GM21423 (cell line): Measurements from ENCODE around the gene BAZ1B.
"Not testable (repeated sequence)": the region's sequence is repeated elsewhere in the genome, so short reads cannot be mapped to it uniquely, and the experiment has no call there.

Experiments
- ATAC-seq: cut with Tn5 transposase; IDR thresholded peaks from one replicate; pipeline ENCODE4 v1.9.1; 2021; ENCODE audit warnings: mild to moderate bottlenecking, moderate library complexity; ENCODE audit not compliant: unreplicated experiment

Gene BAZ1B, protein sequence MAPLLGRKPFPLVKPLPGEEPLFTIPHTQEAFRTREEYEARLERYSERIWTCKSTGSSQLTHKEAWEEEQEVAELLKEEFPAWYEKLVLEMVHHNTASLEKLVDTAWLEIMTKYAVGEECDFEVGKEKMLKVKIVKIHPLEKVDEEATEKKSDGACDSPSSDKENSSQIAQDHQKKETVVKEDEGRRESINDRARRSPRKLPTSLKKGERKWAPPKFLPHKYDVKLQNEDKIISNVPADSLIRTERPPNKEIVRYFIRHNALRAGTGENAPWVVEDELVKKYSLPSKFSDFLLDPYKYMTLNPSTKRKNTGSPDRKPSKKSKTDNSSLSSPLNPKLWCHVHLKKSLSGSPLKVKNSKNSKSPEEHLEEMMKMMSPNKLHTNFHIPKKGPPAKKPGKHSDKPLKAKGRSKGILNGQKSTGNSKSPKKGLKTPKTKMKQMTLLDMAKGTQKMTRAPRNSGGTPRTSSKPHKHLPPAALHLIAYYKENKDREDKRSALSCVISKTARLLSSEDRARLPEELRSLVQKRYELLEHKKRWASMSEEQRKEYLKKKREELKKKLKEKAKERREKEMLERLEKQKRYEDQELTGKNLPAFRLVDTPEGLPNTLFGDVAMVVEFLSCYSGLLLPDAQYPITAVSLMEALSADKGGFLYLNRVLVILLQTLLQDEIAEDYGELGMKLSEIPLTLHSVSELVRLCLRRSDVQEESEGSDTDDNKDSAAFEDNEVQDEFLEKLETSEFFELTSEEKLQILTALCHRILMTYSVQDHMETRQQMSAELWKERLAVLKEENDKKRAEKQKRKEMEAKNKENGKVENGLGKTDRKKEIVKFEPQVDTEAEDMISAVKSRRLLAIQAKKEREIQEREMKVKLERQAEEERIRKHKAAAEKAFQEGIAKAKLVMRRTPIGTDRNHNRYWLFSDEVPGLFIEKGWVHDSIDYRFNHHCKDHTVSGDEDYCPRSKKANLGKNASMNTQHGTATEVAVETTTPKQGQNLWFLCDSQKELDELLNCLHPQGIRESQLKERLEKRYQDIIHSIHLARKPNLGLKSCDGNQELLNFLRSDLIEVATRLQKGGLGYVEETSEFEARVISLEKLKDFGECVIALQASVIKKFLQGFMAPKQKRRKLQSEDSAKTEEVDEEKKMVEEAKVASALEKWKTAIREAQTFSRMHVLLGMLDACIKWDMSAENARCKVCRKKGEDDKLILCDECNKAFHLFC (N-terminal part only)

GRCh38 chr7:73522105-73522872, at the start of gene BAZ1B:
Gene BAZ1B (minus strand): TSS chr7:73522293. CDS start chr7:73521933, 360 bp downstream.
- ATAC-seq, result peak; percentile 83

GRCh38 chr7:73570977-73571376, 48.9 kb upstream of the BAZ1B start:
- ATAC-seq, result no peak

DNA sequence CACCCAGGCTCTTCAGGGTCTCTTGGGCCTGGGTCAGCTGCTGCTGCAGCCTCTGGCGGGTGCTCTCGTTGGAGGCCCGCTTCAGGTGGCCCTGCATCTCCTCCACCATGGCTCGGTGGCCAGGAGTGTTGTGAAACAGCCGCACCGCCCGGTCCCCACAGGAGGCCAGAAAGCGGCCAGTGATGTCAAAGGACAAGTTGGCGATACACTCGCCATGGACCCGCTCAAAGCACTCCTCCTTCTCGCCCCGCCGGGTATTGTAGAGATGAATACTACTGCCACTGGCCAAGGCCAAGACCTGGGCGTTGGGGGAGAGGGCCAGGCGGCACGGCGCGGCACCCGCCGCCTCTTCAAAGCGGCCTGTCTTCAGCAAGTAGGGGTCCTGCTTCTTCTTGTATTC, 48.4 kb upstream of the BAZ1B start:
- ATAC-seq, result no peak

GRCh38 chr7:73569042-73569608, 47.0 kb upstream of the BAZ1B start:
- no peak for ATAC-seq

DNA sequence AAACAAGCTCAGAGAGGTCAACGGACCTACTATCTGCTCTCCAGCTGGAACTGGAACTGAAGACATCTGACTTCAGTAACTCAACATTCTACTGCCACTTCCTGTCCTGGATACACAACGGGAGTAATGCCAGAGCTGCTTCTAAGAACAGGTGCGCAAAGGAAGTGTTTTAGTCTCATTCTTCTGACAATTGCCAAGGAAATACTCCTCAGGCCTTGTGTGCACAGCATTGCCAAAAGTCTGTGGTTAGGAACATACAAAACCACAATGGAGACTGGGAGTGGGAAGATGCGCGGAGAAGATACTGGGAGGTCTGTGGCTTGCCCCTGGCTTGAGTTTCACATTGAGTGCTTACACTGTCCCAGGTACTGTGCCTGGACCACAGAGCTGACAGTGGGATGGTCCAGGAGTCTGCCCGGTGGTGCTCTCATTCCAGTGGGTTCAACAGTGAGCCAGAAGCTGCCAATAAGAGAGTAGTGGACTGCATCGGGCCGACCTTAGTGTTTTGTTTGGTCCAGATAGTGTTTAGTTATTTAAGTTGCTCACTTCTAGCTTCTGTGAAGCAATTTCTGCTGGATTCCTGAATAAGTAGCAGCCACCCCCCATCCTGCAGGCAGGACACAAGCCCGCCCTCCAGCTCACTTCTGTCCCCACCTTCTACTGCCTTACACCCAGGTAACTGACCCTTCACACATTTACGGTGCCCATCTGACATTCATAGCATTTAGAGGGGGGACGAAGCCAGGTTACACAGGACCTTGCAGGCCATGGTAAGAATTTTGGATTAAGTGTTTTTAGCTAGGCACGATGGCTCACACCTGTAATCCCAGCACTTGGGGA, 46.0 kb upstream of the BAZ1B start:
- no peak for ATAC-seq

GRCh38 chr7:73567140-73567539, 45.0 kb upstream of the BAZ1B start:
- ATAC-seq, result no peak

DNA sequence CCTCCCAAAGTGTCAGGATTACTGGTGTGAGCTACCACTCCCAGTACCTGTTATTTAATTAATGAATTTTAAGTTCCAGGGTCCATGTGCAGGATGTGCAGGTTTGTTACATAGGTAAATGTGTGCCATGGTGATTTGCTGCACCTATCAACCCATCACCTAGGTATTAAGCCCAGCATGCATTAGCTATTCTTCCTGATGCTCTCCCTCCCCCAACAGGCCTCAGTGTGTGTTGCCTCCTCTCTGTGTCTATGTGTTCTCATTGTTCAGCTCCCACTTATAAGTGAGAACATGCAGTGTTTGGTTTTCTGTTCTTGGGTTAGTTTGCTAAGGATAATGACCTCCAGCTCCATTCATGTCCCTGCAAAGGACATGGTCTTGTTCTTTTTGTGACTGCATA, 44.3 kb upstream of the BAZ1B start:
- not testable (repeated sequence) for ATAC-seq

DNA sequence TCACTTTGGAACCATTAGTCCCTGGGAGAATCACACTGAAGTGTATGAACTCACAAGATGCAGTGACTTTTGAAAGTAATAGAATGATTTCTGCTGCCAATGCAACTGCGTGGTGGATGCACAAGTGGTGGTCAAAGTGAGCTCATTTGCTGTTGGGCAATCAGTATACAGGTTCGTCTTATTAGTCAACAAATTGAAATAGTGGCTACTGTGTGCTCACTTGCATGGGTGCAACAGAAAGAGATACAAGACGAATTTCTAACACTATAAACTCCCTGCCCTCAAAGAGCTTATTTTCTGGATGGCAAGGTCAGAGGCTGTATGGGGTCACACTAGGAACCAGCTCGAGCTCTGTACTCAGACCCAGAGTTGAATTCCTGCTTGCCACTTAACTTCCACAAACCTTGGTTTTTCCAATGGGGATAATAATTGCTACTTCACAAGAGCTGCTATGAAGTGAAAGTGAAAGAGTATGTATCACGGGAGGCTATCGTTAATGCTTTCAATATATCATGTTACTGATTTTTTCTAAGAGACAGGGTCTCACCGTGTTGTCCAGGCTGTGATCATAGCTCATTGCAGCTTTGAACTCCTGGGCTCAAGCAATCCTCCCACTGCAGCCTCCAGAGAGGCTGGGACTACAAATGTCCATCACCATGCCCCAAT, 43.7 kb upstream of the BAZ1B start:
- no peak for ATAC-seq

DNA sequence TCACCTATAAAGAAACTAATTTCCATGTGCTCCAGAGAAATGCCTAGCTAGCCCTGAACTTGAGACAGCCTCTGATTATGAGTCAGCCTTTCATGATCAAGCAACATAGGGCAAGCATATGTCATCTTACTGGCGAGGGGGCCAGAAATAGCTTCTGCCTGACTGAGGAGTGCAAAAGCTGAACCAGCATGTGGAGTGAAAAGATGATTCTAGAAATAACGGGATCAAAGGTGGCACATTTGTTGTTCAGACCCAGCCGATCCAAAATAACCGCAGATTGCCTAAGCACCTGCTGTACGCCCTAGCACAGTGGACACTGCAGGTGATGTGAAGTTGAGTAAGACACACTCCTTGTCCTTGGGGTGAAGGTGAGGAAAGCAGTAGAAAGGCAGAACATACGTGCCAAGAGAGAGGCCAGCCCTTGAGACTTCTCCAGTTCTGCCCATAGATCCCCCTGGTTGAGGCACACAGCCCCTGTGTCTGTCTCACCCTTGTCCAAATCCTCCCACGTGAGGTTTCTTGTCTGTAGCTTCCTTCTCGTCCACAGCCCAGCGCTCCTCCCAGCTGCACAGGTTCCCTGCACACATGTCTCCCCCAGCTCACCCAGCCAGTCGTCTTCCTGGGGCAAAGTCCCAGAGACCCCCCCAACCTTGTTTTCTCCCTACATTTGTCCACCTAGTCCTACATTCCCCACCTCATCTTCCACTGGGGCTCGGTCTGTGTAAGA, 38.2 kb upstream of the BAZ1B start:
- ATAC-seq, result no peak

DNA sequence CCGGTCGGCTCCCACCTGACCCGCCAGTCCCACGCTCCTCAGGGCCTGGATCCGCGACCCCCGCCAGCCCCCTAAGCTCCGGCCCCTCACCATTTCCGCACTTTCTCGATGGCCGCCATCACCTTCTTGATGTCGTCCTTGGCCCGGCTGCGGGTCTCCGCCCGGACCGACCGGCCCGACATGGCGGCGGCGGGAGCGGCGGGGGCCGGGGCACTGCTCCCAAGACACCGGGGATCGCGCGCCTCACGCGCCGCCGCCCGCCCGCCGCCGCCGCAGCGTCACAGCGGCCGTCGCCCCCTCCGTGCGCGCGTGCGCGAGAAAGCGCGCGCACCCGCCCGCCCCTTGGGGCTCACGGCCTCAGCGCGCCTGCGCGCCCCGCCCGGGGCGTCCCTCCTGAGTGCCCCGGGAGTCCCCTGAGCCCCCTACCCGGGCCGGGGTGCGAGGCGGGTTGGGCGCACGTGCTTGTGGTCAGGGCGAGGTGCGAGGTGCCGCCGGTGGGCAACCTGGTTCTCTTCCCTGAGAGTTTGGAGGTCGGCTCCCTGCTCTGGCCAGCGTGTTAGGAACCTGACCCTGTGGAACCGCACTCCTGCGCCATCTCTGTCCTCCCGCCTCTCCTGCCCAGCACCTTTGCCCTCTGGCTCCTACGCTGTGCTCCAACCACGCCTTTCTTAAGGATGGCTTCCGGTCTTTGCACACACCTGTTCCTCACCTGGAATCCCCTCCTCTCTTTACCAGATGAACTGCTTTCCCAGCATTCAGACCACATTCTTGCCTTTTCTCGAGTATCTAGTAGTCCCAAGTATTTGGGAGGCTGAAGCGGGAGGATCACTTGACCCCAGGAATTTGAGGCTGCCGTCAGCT, 35.5 kb upstream of the BAZ1B start, which contains the start of gene BCL7B:
Gene BCL7B, minus strand, starts transcription at position 294 of the 861 bp plus-strand sequence. Its CDS starts 112 bp downstream, at position 182.
- ATAC-seq, result peak; percentile 50

- peak; percentile 89 for ATAC-seq
These were observed 35.0 kb upstream of the BAZ1B start for GRCh38 chr7:73557108-73557396.

- ATAC-seq, result no peak
These were observed 34.4 kb upstream of the BAZ1B start for GRCh38 chr7:73556208-73557107.

DNA sequence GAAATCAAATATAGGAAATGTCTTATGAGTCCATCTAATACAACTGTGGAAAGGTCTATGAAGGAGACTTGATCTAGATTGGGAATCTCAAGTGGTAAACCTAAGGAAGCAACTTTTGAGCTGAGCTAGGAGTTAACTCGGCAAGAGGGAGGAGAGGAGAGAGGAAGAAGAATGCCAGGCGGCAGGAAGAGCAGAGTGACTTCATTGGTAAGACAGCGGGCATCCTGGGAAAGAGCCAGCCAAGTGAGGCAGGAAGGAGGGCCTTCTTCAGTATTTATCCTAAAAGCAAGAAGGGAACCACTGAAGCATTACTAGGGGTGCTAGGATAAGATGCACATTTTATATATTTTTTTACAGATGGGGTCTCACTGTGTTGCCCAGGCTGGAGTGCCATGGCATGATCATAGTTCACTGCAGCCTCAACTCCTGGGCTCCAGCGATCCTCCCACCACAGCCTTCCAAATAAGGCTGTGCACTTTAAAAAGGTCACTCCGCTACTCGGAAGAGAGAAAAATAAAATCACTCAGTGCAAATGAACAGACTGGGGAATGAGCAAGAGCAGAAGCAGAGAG, 33.4 kb upstream of the BAZ1B start:
- ATAC-seq, result no peak

- ATAC-seq, result not testable (repeated sequence)
These were observed 28.0 kb upstream of the BAZ1B start for GRCh38 chr7:73550093-73550492.

GRCh38 chr7:73549176-73549575, 27.1 kb upstream of the BAZ1B start:
- ATAC-seq, result no peak

GRCh38 chr7:73547841-73548240, 25.7 kb upstream of the BAZ1B start:
- ATAC-seq, result no peak
